ENCODE results near the gene NEDD9.

NEDD9 gene

DNA sequence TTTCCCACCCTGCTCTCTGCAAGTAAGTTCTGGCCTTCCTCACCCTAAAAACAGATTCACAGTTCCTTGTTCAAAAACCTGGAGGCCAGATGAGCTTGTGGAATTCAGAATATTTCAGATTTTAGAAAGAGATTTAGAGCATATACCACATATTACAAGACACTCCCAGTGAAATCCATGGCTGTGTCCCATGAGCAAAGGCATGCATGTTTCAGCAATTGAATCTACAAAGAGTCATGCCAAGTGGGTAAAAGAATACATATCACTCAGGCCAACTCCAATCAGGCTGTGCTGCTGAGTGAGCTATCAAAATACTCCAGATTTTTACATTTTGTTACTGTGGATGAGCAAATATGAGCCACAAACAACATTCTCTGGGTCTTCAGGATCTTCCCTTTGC, 10.2 kb upstream of the NEDD9 start:
- TF ChIP-seq, protein P1, sequence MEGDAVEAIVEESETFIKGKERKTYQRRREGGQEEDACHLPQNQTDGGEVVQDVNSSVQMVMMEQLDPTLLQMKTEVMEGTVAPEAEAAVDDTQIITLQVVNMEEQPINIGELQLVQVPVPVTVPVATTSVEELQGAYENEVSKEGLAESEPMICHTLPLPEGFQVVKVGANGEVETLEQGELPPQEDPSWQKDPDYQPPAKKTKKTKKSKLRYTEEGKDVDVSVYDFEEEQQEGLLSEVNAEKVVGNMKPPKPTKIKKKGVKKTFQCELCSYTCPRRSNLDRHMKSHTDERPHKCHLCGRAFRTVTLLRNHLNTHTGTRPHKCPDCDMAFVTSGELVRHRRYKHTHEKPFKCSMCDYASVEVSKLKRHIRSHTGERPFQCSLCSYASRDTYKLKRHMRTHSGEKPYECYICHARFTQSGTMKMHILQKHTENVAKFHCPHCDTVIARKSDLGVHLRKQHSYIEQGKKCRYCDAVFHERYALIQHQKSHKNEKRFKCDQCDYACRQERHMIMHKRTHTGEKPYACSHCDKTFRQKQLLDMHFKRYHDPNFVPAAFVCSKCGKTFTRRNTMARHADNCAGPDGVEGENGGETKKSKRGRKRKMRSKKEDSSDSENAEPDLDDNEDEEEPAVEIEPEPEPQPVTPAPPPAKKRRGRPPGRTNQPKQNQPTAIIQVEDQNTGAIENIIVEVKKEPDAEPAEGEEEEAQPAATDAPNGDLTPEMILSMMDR (IDR thresholded peaks at IDR 0.05; ENCODE audit: insufficient read depth, low read length, missing control alignments), result no peak
- H3K4me3 ChIP-seq (ENCODE audit: low read depth, low read length), result no peak overlapping the region
- POLR2A ChIA-PET, result no interaction called here
- CTCF ChIA-PET, result interaction anchor here (0.6 to 3.3 kb wide), 7 partner anchors 9 to 253 kb away, joined by 3 to 19 read pairs (median 4); no protein-coding TSS in a partner anchor
- no peak for DNase-seq (ENCODE audit: low read depth, low spot score)

DNA sequence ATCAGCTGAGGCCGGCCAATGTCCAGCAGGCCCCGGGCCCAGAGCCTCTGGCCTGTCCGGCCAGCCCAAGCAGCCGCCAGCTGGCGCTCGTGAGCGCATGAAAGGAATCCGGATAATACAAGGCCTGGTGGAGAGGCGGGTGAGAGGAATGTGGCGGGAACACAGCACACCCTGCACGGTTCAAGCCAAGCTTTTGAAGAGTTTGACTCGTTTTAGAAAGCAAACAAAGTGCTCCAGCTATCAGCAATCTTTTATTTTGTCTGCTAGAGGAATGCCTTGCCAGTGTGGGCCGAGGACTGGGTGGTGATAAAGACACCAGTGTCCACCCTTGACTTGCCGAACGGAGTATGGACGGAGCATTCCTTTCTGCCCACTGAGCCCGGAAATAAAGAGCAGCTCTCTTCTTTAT, 9.3 kb upstream of the NEDD9 start:
- ChIA-PET CTCF (interaction anchor here (0.8 to 3.3 kb wide), 7 partner anchors 10 to 254 kb away, joined by 3 to 19 read pairs (median 4); no protein-coding TSS in a partner anchor), POLR2A (interaction anchor here (0.8 kb wide), 1 partner anchor 9 kb away, joined by 3 read pairs; no protein-coding TSS in a partner anchor)

DNA sequence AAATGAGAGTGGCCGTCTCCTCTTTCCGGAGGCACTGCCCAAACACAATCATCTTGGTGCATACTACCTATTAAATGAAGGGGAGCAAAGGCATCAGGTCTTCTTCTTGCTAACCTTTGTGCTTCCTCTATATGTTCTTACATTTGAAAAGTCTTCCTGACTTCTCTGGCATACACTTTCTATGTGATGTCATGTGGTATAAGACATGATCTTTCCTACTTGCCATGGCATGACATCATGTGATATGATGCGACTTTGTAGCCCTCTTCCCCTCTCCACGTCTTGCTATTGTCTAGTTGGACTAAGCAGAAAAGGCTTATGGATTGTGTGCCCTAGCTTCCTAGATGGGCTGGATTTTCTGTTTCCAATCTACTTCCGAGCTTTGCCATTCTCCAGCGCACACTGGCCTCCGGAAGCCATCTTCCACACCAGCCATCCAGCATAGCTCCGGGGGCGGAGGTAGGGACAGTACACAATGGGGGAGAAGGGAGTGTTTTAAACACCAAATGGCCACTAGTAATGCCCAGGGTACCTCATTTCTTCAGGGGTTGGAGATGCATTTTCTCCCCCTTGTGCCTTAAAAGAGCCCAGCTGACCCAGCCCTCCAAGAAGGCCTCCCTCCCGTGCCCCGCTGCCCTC, 8.8 kb upstream of the NEDD9 start:
- CTCF ChIA-PET, result interaction anchor here (0.8 to 3.3 kb wide), 6 partner anchors 10 to 255 kb away, joined by 3 to 19 read pairs (median 4); no protein-coding TSS in a partner anchor

More for the DNA sequence above, 9.3 kb upstream of the NEDD9 start:
- DNase-seq (ENCODE audit: low read depth, low spot score), result no peak
- TF ChIP-seq, protein P1 (IDR thresholded peaks at IDR 0.05; ENCODE audit: insufficient read depth, low read length, missing control alignments), result peak; percentile 6
- no peak overlapping the region for H3K4me3 ChIP-seq (ENCODE audit: low read depth, low read length)

DNA sequence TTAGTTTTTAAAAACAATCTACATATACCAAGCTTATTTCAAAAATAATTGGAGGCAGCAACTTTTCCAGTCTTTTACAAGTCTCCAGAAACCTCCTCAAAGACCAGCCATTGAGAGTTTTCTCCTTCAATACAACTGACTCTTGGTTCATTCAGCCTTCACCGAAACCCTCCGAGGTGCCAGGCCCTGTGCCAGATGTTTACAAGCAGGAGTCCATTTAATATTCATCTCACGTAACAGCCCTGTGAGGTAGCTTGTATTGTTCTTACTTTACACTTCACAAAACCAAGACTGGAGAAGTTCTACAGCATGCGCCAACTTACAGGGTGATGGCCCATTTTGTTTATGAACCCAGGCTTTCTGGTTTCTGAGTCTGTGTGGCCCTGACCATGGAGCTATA, 5.5 kb upstream of the NEDD9 start:
- TF ChIP-seq, protein P1 (IDR thresholded peaks at IDR 0.05; ENCODE audit: insufficient read depth, low read length, missing control alignments), result no peak
- CTCF ChIA-PET, result interaction anchor here (1.2 to 1.4 kb wide), 3 partner anchors 18 to 258 kb away, joined by 3 to 6 read pairs (median 3); no protein-coding TSS in a partner anchor
- DNase-seq (ENCODE audit: low read depth, low spot score), result no peak
- POLR2A ChIA-PET, result no interaction called here
- H3K4me3 ChIP-seq (ENCODE audit: low read depth, low read length), result no peak overlapping the region

More for the DNA sequence above, 8.8 kb upstream of the NEDD9 start:
- H3K4me3 ChIP-seq (ENCODE audit: low read depth, low read length), result no peak overlapping the region
- POLR2A ChIA-PET, result interaction anchor here (0.8 kb wide), 1 partner anchor 8 kb away, joined by 3 read pairs; no protein-coding TSS in a partner anchor
- no peak for DNase-seq (ENCODE audit: low read depth, low spot score)
- TF ChIP-seq, protein P1 (IDR thresholded peaks at IDR 0.05; ENCODE audit: insufficient read depth, low read length, missing control alignments), result no peak

DNA sequence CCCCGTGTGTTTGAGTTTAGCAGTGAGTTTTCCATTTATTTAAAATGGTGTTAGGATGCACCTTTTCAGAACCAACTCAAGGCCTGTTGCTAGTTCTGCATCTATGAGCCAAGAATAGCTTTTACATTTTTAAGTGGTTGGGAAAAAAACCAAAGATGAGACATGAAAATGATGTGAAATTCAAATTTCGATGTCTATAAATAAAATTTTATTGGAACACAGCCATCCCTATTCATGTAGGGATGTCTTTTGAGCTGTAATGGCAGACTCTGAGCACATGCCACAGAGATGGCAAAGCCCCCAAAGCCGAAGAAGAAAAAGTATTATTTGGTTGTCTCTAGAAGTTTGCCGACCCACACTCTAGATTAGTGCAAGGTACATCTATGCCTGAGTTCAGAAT, 5.0 kb upstream of the NEDD9 start:
- no peak for DNase-seq (ENCODE audit: low read depth, low spot score)
- H3K4me3 ChIP-seq (ENCODE audit: low read depth, low read length), result no peak overlapping the region
- ChIA-PET POLR2A (no interaction called here), CTCF (interaction anchor here (1.2 to 1.4 kb wide), 3 partner anchors 17 to 259 kb away, joined by 3 to 6 read pairs (median 3); no protein-coding TSS in a partner anchor)
- TF ChIP-seq, protein P1 (IDR thresholded peaks at IDR 0.05; ENCODE audit: insufficient read depth, low read length, missing control alignments), result no peak

DNA sequence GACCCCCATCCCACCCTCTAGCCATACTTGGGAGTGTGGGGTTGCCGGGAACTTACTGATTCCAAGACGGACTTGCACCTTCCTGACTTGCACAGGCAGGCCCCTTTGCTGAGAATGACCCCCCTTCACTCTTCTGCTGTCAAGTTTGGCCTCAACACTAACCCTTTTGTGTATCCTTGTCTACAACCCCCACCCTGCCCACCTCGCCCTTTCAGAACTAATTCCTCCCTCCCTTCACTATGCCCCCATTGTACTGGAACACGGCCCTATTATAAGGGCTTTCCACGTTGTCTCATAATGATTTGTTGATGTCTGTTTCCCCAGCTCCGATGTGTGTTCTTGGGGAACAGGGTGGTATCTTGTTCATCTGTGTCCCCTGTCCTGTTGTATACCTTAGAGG, 4.4 kb upstream of the NEDD9 start:
- TF ChIP-seq, protein P1 (IDR thresholded peaks at IDR 0.05; ENCODE audit: insufficient read depth, low read length, missing control alignments), result no peak
- ChIA-PET POLR2A (no interaction called here), CTCF (interaction anchor here (1.3 to 1.4 kb wide), 2 partner anchors 25 to 259 kb away, joined by 3 to 6 read pairs; no protein-coding TSS in a partner anchor)
- no peak for DNase-seq (ENCODE audit: low read depth, low spot score)
- H3K4me3 ChIP-seq (ENCODE audit: low read depth, low read length), result no peak overlapping the region

Data from AG04449 (cell line).